Measurements from ENCODE around the gene ITGA5.

Gene ITGA5

DNA sequence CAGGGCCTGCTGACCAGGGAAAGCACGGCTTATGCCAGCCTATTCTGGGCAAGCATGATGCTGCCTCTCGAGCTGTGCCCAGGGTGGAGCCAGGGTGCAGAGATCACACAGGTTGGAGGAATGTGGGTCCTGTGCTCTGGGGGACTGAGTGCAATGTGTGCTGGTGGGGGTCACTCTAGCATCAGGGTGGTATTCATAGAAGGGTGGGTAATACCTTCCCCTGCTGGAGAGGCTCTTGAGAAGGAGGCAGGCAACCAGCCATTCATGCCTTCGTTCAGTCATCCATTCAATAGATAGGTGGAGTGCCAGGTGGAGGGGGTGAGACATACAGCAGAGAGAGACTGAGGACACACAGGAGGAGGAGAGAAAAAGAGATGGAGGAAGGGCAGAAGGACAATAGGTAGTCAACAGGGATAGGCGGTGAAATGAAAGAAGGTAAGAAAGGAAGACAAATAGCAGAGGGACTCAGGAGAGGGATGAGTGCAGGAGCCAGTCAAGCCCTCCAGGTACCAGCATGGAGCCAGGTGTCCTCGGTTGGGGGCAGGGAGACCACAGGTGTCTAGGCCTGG, 29.4 kb downstream of the ITGA5 start:
- Histone ChIP-seq H3K36me3 (ENCODE audit: insufficient read depth, low read length) (0 out of 2 replicates have a peak, but pooled peaks cover 5% of the 10 kb centered on the region), H3K9ac (ENCODE audit: low read depth, low read length) (no peak overlapping the region), H3K27ac (ENCODE audit: low read length) (no peak overlapping the region), H3K79me2 (ENCODE audit: insufficient read depth, low read length) (no peaks in the 10 kb centered on the region), H3K4me2 (ENCODE audit: insufficient read depth, low read length) (no peak overlapping the region), H3K4me3 (ENCODE audit: low read depth in 1 of 2, low read length in 2 of 2) (no peak overlapping the region), H4K20me1 (ENCODE audit: insufficient read depth, low read length) (no peaks in the 10 kb centered on the region), H3K27me3 (ENCODE audit: insufficient read depth, low read length, poor library complexity) (no peaks in the 10 kb centered on the region), H2AFZ (ENCODE audit: low read depth, low read length) (no peak overlapping the region), H3K4me1 (ENCODE audit: insufficient read depth, low read length) (no peaks in the 10 kb centered on the region), H3K9me3 (ENCODE audit: insufficient read depth, low read length, severe bottlenecking) (no peaks in the 10 kb centered on the region)
- DNase-seq (no peak), ATAC-seq (ENCODE audit: insufficient read depth, low read depth) (no peak)
- TF ChIP-seq, protein P1, sequence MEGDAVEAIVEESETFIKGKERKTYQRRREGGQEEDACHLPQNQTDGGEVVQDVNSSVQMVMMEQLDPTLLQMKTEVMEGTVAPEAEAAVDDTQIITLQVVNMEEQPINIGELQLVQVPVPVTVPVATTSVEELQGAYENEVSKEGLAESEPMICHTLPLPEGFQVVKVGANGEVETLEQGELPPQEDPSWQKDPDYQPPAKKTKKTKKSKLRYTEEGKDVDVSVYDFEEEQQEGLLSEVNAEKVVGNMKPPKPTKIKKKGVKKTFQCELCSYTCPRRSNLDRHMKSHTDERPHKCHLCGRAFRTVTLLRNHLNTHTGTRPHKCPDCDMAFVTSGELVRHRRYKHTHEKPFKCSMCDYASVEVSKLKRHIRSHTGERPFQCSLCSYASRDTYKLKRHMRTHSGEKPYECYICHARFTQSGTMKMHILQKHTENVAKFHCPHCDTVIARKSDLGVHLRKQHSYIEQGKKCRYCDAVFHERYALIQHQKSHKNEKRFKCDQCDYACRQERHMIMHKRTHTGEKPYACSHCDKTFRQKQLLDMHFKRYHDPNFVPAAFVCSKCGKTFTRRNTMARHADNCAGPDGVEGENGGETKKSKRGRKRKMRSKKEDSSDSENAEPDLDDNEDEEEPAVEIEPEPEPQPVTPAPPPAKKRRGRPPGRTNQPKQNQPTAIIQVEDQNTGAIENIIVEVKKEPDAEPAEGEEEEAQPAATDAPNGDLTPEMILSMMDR (IDR thresholded peaks at IDR 0.05; ENCODE audit: borderline replicate concordance, extremely low read depth, low read length, poor library complexity, severe bottlenecking), result no peak
- TF ChIP-seq EZH2 (IDR thresholded peaks at IDR 0.05; ENCODE audit: borderline replicate concordance, low read depth, low read length, severe bottlenecking), result no peak

DNA sequence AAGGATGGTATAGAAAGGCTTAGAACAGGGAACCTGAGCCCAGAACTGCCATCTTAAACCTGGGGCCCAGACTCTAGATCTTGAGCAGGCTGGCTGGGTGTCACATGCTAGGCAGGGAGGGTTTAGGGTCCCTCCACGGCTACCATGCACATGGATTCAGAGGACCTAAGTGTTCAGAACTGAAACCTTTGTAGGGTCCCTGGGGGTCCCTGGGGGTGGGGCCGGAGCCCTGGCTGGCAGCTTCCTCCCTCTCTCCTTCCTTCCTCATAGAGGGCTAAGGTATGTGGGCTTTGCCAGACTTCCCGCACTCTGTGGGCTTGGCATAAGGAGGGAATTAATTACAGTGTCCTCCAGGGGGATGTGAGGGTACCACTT, 29.9 kb downstream of the ITGA5 start:
- H3K4me3 ChIP-seq (ENCODE audit: low read depth in 1 of 2, low read length in 2 of 2), result no peak overlapping the region
- no peaks in the 10 kb centered on the region for H3K4me1 ChIP-seq (ENCODE audit: insufficient read depth, low read length)
- H4K20me1 ChIP-seq (ENCODE audit: insufficient read depth, low read length), result no peaks in the 10 kb centered on the region
- H2AFZ ChIP-seq (ENCODE audit: low read depth, low read length), result no peak overlapping the region
- no peaks in the 10 kb centered on the region for H3K36me3 ChIP-seq (ENCODE audit: insufficient read depth, low read length)
- H3K9me3 ChIP-seq (ENCODE audit: insufficient read depth, low read length, severe bottlenecking), result no peaks in the 10 kb centered on the region
- no peak overlapping the region for H3K9ac ChIP-seq (ENCODE audit: low read depth, low read length)
- no peak overlapping the region for H3K4me2 ChIP-seq (ENCODE audit: insufficient read depth, low read length)
- DNase-seq (no peak), ATAC-seq (ENCODE audit: insufficient read depth, low read depth) (peak; percentile 15; the same call in 1 of the 3 replicates)
- no peaks in the 10 kb centered on the region for H3K27me3 ChIP-seq (ENCODE audit: insufficient read depth, low read length, poor library complexity)
- H3K79me2 ChIP-seq (ENCODE audit: insufficient read depth, low read length), result no peaks in the 10 kb centered on the region
- no peak overlapping the region for H3K27ac ChIP-seq (ENCODE audit: low read length)
- TF ChIP-seq EZH2 (IDR thresholded peaks at IDR 0.05; ENCODE audit: borderline replicate concordance, low read depth, low read length, severe bottlenecking), result no peak
- TF ChIP-seq, protein P1 (IDR thresholded peaks at IDR 0.05; ENCODE audit: borderline replicate concordance, extremely low read depth, low read length, poor library complexity, severe bottlenecking), result no peak

DNA sequence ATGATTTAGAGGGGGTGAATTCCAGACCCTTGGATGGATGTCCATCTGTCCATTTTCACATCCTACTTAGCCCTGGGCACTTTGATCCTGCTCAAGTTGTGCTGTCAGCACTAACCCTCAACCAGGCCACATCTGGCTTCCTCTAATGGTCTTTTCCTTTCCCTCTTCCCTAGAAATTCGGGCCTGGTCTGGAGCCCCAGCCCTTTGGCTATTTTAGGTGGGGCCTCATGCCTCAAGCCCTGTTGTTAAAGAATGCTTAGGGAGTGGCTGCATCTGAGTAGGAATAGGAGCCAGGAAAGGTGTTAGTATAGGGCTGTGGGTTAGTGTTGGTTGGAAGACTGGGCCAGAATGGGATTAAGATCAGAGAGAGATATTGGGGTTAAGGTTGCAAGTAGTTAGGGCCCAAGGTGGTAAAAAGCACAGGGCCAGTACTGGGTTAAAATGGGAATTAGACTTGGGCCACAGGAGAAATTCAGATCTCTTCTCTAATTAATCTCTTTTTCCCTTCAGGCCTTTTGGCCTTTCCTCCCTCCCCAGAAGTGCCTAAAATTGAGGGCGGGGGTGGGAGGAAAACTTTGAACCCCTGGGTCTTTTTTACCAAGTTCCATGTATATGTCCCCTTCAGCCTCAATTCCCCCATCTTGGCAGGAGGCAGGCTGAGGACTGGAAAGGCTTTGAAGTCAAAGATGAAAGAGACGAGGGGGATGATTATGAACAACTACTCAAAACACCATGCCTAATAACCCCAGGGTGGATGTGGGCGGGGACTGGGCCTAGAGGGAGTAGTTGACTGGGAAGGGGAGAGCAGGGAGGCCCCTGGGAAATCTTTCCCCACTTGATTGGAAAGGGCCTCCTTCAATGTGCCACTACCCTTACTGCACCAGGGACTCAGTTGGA, 30.6 kb downstream of the ITGA5 start:
- Histone ChIP-seq H3K9ac (ENCODE audit: low read depth, low read length) (no peak overlapping the region), H3K4me2 (ENCODE audit: insufficient read depth, low read length) (no peak overlapping the region), H2AFZ (ENCODE audit: low read depth, low read length) (no peak overlapping the region), H3K4me1 (ENCODE audit: insufficient read depth, low read length) (no peaks in the 10 kb centered on the region), H3K27me3 (ENCODE audit: insufficient read depth, low read length, poor library complexity) (no peaks in the 10 kb centered on the region), H3K27ac (ENCODE audit: low read length) (no peak overlapping the region), H3K9me3 (ENCODE audit: insufficient read depth, low read length, severe bottlenecking) (no peaks in the 10 kb centered on the region), H3K4me3 (ENCODE audit: low read depth in 1 of 2, low read length in 2 of 2) (no peak overlapping the region), H3K36me3 (ENCODE audit: insufficient read depth, low read length) (no peaks in the 10 kb centered on the region), H3K79me2 (ENCODE audit: insufficient read depth, low read length) (no peaks in the 10 kb centered on the region), H4K20me1 (ENCODE audit: insufficient read depth, low read length) (no peaks in the 10 kb centered on the region)
- TF ChIP-seq EZH2 (IDR thresholded peaks at IDR 0.05; ENCODE audit: borderline replicate concordance, low read depth, low read length, severe bottlenecking), result no peak
- TF ChIP-seq, protein P1 (IDR thresholded peaks at IDR 0.05; ENCODE audit: borderline replicate concordance, extremely low read depth, low read length, poor library complexity, severe bottlenecking), result no peak
- ATAC-seq (ENCODE audit: insufficient read depth, low read depth) (peak; percentile 69), DNase-seq (peak; percentile 55)
